SK-N-SH (cell line): ENCODE results near the gene AHDC1. TPM values are rescaled to one million over a fixed set of nuclear protein-coding genes. Genes with fewer than 3 reads are reported as not detected.

Experiments
- CTCF ChIA-PET: fragments of 300-600, 350-600 bp; formaldehyde crosslinking; extraction: SDS; loops from one replicate; lab custom pipeline; 2021; lab: Yijun Ruan, JAX
- POLR2A ChIA-PET: fragments of 350-600 bp; sonication (Branson Sonifier 250); formaldehyde crosslinking; extraction: SDS; loops from one replicate; lab custom pipeline; 2020; ENCODE audit warnings: antibody characterized with exemption, inconsistent platforms; lab: Yijun Ruan, JAX
- DNase-seq: peaks from one replicate; pipeline ENCODE4 v3.0.0; 2012
- H2AFZ ChIP-seq: fragments of 200-600 bp; sonication (generic); 2 replicates; pipeline ENCODE4 v1.8.1; 2016; ENCODE audit warnings: antibody characterized with exemption, mild to moderate bottlenecking, low read depth
- H3F3A ChIP-seq: fragments of 200-600 bp; sonication (generic); replicated peaks from 2 replicates; pipeline ENCODE3; 2016; ENCODE audit warnings: antibody characterized with exemption, mild to moderate bottlenecking; ENCODE audit not compliant: insufficient read depth
- H3K27ac ChIP-seq, 2 experiments: fragments of 200-500 bp in 1 of 2; fragments of 200-600 bp in 1 of 2; sonication (Bioruptor generic) in 1 of 2; sonication (generic), shearing (Covaris generic) in 1 of 2; 2 replicates each; pipeline versions ENCODE4 v1.5.1 to v1.6.1; 2014 to 2016; ENCODE audit warnings: low read depth in 2 of 2, inconsistent platforms in 1 of 2, low read length in 1 of 2, mild to moderate bottlenecking in 1 of 2, mixed read lengths in 1 of 2
- H3K27me3 ChIP-seq: fragments of 200-600 bp; sonication (generic), shearing (Covaris generic); 2 replicates; pipeline ENCODE4 v1.6.1; 2016; ENCODE audit warnings: mixed run types; ENCODE audit not compliant: insufficient read depth
- H3K36me3 ChIP-seq, 2 experiments: fragments of 200-500 bp in 1 of 2; fragments of 200-600 bp in 1 of 2; sonication (Bioruptor generic) in 1 of 2; sonication (generic) in 1 of 2; replicated peaks in 1 of 2; 2 replicates each; pipeline versions ENCODE3 to v1.5.1; 2014 to 2016; ENCODE audit warnings: low read length in 1 of 2, mild to moderate bottlenecking in 1 of 2; ENCODE audit not compliant: insufficient read depth in 2 of 2, control insufficient read depth in 1 of 2
- H3K4me1 ChIP-seq, 2 experiments: fragments of 200-500 bp in 1 of 2; fragments of 200-600 bp in 1 of 2; sonication (Bioruptor generic) in 1 of 2; sonication (generic), shearing (Covaris generic) in 1 of 2; 2 replicates each; pipeline versions ENCODE4 v1.5.1 to v1.6.1; 2014 to 2016; ENCODE audit warnings: low read depth in 1 of 2, low read length in 1 of 2, mixed run types in 1 of 2; ENCODE audit not compliant: insufficient read depth in 2 of 2, control insufficient read depth in 1 of 2
- H3K4me2 ChIP-seq: fragments of 200-600 bp; sonication (generic), shearing (Covaris generic); 2 replicates; pipeline ENCODE4 v1.6.1; 2017; ENCODE audit warnings: mixed run types
- H3K4me3 ChIP-seq, 2 experiments: fragments of 200-500 bp in 1 of 2; fragments of 200-600 bp in 1 of 2; sonication (Bioruptor generic) in 1 of 2; sonication (generic), shearing (Covaris generic) in 1 of 2; 2 replicates each; pipeline versions ENCODE4 v1.5.1 to v1.8.1; 2014 to 2016; ENCODE audit warnings: low read depth in 2 of 2, inconsistent platforms in 1 of 2, low read length in 1 of 2, mild to moderate bottlenecking in 1 of 2, mixed read lengths in 1 of 2, moderate library complexity in 1 of 2
- H3K79me2 ChIP-seq: fragments of 200-600 bp; sonication (generic); 2 replicates; pipeline ENCODE4 v1.8.1; 2017; ENCODE audit warnings: mild to moderate bottlenecking; ENCODE audit not compliant: insufficient read depth
- H3K9ac ChIP-seq: fragments of 200-600 bp; sonication (generic); 2 replicates; pipeline ENCODE4 v1.6.1; 2017; ENCODE audit warnings: mixed run types
- H3K9me2 ChIP-seq: fragments of 200-600 bp; sonication (generic); 2 replicates; pipeline ENCODE4 v1.6.1; 2017; ENCODE audit warnings: mixed run types
- H3K9me3 ChIP-seq: fragments of 200-600 bp; sonication (generic); 2 replicates; pipeline ENCODE4 v1.6.1; 2017; ENCODE audit warnings: mixed run types, mild to moderate bottlenecking, moderate library complexity
- H4K20me1 ChIP-seq: fragments of 200-600 bp; sonication (generic); 2 replicates; pipeline ENCODE4 v1.6.1; 2017; ENCODE audit warnings: mild to moderate bottlenecking, mixed run types; ENCODE audit not compliant: insufficient read depth
- EP300 ChIP-seq, 2 experiments: IDR thresholded peaks; 2 replicates each; pipeline versions ENCODE4 v1.4.0 to v1.6.1; 2012; ENCODE audit warnings: borderline replicate concordance in 1 of 2, low read depth in 1 of 2, low read length in 1 of 2
- FOXJ3 ChIP-seq: sonication (generic); formaldehyde crosslinking; IDR thresholded peaks from 2 replicates; pipeline ENCODE4 v1.5.1; 2020; ENCODE audit warnings: mild to moderate bottlenecking, missing genetic modification reagents
- FOXM1 ChIP-seq: IDR thresholded peaks from 2 replicates; pipeline ENCODE4 v1.4.0; 2012; ENCODE audit warnings: low read depth, mild to moderate bottlenecking
- GATA2 ChIP-seq: sonication (generic); formaldehyde crosslinking; IDR thresholded peaks from 2 replicates; pipeline ENCODE4 v1.5.0; 2020; ENCODE audit warnings: mild to moderate bottlenecking, missing genetic modification reagents
- IRF3 ChIP-seq: fragments of 150-350 bp; IDR thresholded peaks from 2 replicates; pipeline ENCODE4 v1.6.1; 2016; ENCODE audit warnings: mild to moderate bottlenecking, low read depth, low read length
- JUND ChIP-seq: IDR thresholded peaks from 2 replicates; pipeline ENCODE4 v1.4.0; 2012
- MAX ChIP-seq: IDR thresholded peaks from 2 replicates; pipeline ENCODE4 v1.4.0; 2012; ENCODE audit warnings: low read depth
- MEF2A ChIP-seq: IDR thresholded peaks from 2 replicates; pipeline ENCODE4 v1.4.0; 2012; ENCODE audit warnings: low read depth, borderline replicate concordance
- MXI1 ChIP-seq: IDR thresholded peaks from 2 replicates; pipeline ENCODE4 v1.6.1; 2012; ENCODE audit warnings: mild to moderate bottlenecking, low read depth, low read length, improper control_type of control experiment
- NFIC ChIP-seq: IDR thresholded peaks from 2 replicates; pipeline ENCODE4 v1.4.0; 2012; ENCODE audit warnings: borderline replicate concordance
- POLR2AphosphoS5 ChIP-seq: IDR thresholded peaks from 2 replicates; pipeline ENCODE4 v1.6.1; 2012; ENCODE audit warnings: low read depth, low read length
- RAD21 ChIP-seq: IDR thresholded peaks from 2 replicates; pipeline ENCODE4 v1.6.1; 2012; ENCODE audit warnings: mild to moderate bottlenecking, low read length
- RCOR1 ChIP-seq: fragments of 150-350 bp; IDR thresholded peaks from 2 replicates; pipeline ENCODE4 v1.6.1; 2017; ENCODE audit warnings: antibody characterized with exemption, low read length
- REST ChIP-seq: IDR thresholded peaks from 2 replicates; pipeline ENCODE4 v1.6.1; 2012; ENCODE audit warnings: mild to moderate bottlenecking, low read depth, low read length, moderate library complexity
- RXRA ChIP-seq: IDR thresholded peaks from 2 replicates; pipeline ENCODE4 v1.4.0; 2012; ENCODE audit warnings: low read depth, mild to moderate bottlenecking, borderline replicate concordance
- SIN3A ChIP-seq: IDR thresholded peaks from 2 replicates; pipeline ENCODE4 v1.6.1; 2012; ENCODE audit warnings: low read depth, mild to moderate bottlenecking, low read length, moderate library complexity, borderline replicate concordance
- SMC3 ChIP-seq: IDR thresholded peaks from 2 replicates; pipeline ENCODE4 v1.6.1; 2012; ENCODE audit warnings: low read depth, low read length, improper control_type of control experiment
- TAF1 ChIP-seq: IDR thresholded peaks from 2 replicates; pipeline ENCODE4 v1.6.1; 2012; ENCODE audit warnings: low read depth, mild to moderate bottlenecking, low read length, moderate library complexity, borderline replicate concordance
- YY1 ChIP-seq: IDR thresholded peaks from 2 replicates; pipeline ENCODE4 v1.4.0; 2012; ENCODE audit warnings: low read depth, mild to moderate bottlenecking
- WGBS: methylation state at CpG from one replicate; pipeline ENCODE4 v1.1.6; 2017; ENCODE audit warnings: low lambda C conversion rate; 5-methylcytosine and 5-hydroxymethylcytosine counted together
- polyA plus RNA-seq, 3 experiments: library from polyadenylated mRNA; depleted of rRNA; stranded (reverse); fragments of >200 nt; gene quantifications; 2 replicates each; pipeline ENCODE4 v1.2.3, GENCODE V29; 2012

AHDC1 gene
- polyA plus RNA-seq, 1 of the 3 experiments (the other 2 are of a cell fraction) = 8.5 TPM

GRCh38 chr1:27489973-27490741 is 113.8 kb downstream of the AHDC1 start, which contains the start of gene WASF2 (continued):
- TF ChIP-seq FOXJ3 (CRISPR knock-in tag) = 0 out of 2 replicates have a peak, but pooled peaks have one; percentile 40
- TF ChIP-seq MEF2A = no peak
- peak; percentile 55 for TF ChIP-seq MAX
- TF ChIP-seq POLR2AphosphoS5 = peak; percentile 93
- TF ChIP-seq MXI1 = peak; percentile 55; the same call in 1 of the 2 replicates
- peak; percentile 53; the same call in 1 of the 2 replicates for TF ChIP-seq RCOR1

GRCh38 chr1:27489501-27489972 is 114.4 kb downstream of the AHDC1 start:
- Histone ChIP-seq H3K27me3 (no peaks in the 10 kb centered on the region), H4K20me1 (peaks cover 33% of the 10 kb centered on the region), H3K4me3 (peak overlapping the region; percentile 83), H3K4me2 (peak overlapping the region; percentile 77), H2AFZ (peak overlapping the region; percentile 48; the same call in 1 of the 2 replicates), H3K9ac (peak overlapping the region; percentile 96), H3K27ac (peak overlapping the region; percentile 74 to 85), H3K9me3 (no peaks in the 10 kb centered on the region), H3K36me3 (peaks cover 0 to 3% of the 10 kb centered on the region in 2 experiments), H3K9me2 (no peaks in the 10 kb centered on the region), H3K4me1 (peaks cover 6 to 9% of the 10 kb centered on the region in 2 experiments; a peak in 3 of 4 replicates), H3K79me2 (peaks cover 50% of the 10 kb centered on the region), H3F3A (peaks cover 14% of the 10 kb centered on the region)
- DNase-seq = no peak
- TF ChIP-seq JUND (no peak), REST (no peak), EP300 (IDR thresholded peaks at IDR 0.05; ENCODE audit: borderline replicate concordance in 1 of 2, low read depth in 1 of 2, low read length in 1 of 2) (no peak), SIN3A (no peak), RXRA (no peak), IRF3 (no peak), GATA2 (CRISPR knock-in tag) (no peak), TAF1 (no peak), FOXM1 (no peak), RAD21 (no peak), YY1 (no peak), SMC3 (no peak), MEF2A (no peak), NFIC (no peak)
- CTCF ChIA-PET = interaction anchor here (0.6 to 1.5 kb wide), 4 partner anchors 13 to 189 kb away, joined by 3 to 6 read pairs (median 3); no protein-coding TSS in a partner anchor
- WGBS = 0% methylated on average over 19 of the region's 26 CpGs
- POLR2A ChIA-PET = interaction anchor here (0.7 to 2.0 kb wide), 10 partner anchors 7 to 115 kb away, joined by 3 to 11 read pairs (median 4); partner anchors contain the start of gene AHDC1
